Measurements from ENCODE around the gene ZNF24.

ZNF24 gene

DNA sequence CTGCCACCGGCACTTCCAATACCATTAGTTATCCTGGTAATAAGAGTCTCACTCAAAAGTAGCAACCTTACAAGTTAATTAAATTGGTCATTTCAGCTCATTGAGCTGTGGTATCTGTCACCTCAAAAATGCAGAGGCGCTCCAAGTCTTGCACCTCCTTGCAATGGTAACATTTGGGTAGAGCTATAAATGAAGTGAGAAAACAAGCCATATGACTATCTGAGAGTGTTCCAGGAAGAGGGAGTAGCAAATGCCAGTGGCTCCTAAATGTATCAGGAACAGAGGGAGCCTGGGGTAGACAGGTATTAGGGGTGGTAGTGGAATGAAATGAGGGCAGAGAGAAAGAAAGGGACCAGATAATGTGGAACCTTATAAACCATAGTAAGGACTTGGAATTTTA, 48.2 kb downstream of the ZNF24 start:
- TF ChIP-seq, protein P1, sequence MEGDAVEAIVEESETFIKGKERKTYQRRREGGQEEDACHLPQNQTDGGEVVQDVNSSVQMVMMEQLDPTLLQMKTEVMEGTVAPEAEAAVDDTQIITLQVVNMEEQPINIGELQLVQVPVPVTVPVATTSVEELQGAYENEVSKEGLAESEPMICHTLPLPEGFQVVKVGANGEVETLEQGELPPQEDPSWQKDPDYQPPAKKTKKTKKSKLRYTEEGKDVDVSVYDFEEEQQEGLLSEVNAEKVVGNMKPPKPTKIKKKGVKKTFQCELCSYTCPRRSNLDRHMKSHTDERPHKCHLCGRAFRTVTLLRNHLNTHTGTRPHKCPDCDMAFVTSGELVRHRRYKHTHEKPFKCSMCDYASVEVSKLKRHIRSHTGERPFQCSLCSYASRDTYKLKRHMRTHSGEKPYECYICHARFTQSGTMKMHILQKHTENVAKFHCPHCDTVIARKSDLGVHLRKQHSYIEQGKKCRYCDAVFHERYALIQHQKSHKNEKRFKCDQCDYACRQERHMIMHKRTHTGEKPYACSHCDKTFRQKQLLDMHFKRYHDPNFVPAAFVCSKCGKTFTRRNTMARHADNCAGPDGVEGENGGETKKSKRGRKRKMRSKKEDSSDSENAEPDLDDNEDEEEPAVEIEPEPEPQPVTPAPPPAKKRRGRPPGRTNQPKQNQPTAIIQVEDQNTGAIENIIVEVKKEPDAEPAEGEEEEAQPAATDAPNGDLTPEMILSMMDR (IDR thresholded peaks at IDR 0.05; ENCODE audit: low read depth, low read length): no peak
- H3K4me3 ChIP-seq (ENCODE audit: low read depth, low read length): no peak overlapping the region

- TF ChIP-seq, protein P1 (IDR thresholded peaks at IDR 0.05; ENCODE audit: low read depth, low read length): no peak
Observed at GRCh38 chr18:35291166-35291565, 53.1 kb downstream of the ZNF24 start.

DNA sequence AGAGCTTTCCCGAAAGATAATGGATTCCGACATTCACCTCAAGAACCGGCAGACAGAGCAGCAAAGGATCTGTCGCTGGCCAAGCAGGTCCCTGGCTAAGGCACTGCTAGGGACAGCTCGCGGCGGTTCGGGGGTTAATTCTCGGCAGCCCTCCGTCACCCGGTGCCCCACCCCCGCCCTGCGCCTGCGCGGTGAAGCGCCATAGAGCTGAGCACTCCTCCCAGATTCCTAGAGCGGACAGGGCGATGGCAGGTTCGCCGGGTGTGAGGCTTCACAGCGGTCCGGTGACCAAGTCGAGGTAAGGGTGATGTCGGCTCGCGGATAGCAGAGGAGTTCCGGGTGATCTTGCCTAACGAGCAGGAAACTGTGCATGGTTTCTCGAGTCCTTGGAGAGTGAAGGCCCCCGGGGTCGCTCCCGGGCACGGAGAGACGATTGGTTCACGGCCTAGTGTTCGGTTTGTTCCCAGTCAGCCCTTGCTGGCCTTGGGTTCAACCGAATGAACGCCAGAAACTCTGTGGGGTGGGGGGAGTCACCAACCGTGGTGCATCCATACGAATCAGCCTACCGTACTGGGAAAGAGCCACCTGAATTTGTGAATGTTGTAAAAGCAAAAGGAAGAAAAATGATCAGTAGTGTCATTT, 54.0 kb downstream of the ZNF24 start, which contains the start of gene ZSCAN30:
Gene ZSCAN30, minus strand, starts transcription at position 136 of the 642 bp plus-strand sequence. CDS start 25,877 bp downstream, outside the sequence.
- peak within 1 kb of the TSS; percentile 95 for H3K4me3 ChIP-seq (ENCODE audit: low read depth, low read length)
- TF ChIP-seq, protein P1 (IDR thresholded peaks at IDR 0.05; ENCODE audit: low read depth, low read length): no peak

More at GRCh38 chr18:35291166-35291565, 53.1 kb downstream of the ZNF24 start:
- peak overlapping the region; percentile 95 for H3K4me3 ChIP-seq (ENCODE audit: low read depth, low read length)

DNA sequence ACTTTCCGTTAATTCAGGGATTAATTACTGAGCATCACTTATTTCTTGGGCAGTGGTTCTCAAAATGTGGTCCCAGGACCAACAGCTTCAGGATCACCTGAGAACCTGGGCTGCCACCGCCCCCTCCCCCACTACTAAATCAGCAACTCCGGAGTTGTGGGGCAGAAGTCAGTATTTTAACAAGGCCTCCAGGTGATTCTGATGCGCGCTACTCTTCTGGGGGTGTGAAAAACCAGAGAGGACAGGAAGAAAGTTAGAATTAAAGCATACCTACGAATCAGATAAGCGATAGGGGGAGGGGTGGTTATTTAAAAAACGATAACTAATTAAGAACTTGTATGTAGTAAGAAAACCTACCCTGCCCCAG, 54.5 kb downstream of the ZNF24 start:
- peak overlapping the region; percentile 95 for H3K4me3 ChIP-seq (ENCODE audit: low read depth, low read length)
- TF ChIP-seq, protein P1 (IDR thresholded peaks at IDR 0.05; ENCODE audit: low read depth, low read length): no peak

GRCh38 chr18:35289293-35289692, 54.9 kb downstream of the ZNF24 start:
- peak overlapping the region; percentile 95 for H3K4me3 ChIP-seq (ENCODE audit: low read depth, low read length)
- TF ChIP-seq, protein P1 (IDR thresholded peaks at IDR 0.05; ENCODE audit: low read depth, low read length): no peak

DNA sequence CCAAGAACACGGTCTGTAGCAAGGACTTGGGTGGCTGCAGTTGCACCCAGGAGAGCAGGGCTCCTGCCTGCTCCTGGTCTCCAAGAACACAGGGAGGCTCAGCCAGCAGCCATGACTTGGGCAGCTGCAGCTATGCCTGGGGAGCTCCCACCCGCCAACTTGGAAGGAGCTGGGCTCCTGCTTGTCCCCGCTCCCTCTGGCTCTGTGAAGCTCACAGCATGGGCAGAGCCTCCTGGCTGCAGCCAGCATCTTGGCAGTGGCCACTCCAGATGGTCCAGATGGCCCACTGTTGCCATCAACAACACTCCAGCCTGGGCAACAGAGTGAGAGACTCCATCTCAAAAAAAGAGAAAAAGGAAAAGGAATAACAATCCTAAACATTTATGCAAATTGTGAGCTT, 59.4 kb downstream of the ZNF24 start:
- TF ChIP-seq, protein P1 (IDR thresholded peaks at IDR 0.05; ENCODE audit: low read depth, low read length): no peak

GRCh38 chr18:35283923-35284794, 60.1 kb downstream of the ZNF24 start:
- H3K4me3 ChIP-seq (ENCODE audit: low read depth, low read length): no peak overlapping the region
- TF ChIP-seq, protein P1 (IDR thresholded peaks at IDR 0.05; ENCODE audit: low read depth, low read length): no peak

More for the DNA sequence above, 59.4 kb downstream of the ZNF24 start:
- H3K4me3 ChIP-seq (ENCODE audit: low read depth, low read length): no peak overlapping the region

All from WI38 (cell line).